OCI-LY1 (cell line): ENCODE measurements around the gene RLN2.
A peak's percentile ranks its signal among the peaks of the same experiment; 100 is the strongest.

Experiments
- H2AFZ ChIP-seq: fragments of 200-600 bp; sonication (generic), shearing (Covaris generic); 2 replicates; pipeline ENCODE4 v1.6.0; 2014; ENCODE audit warnings: antibody characterized with exemption, mild to moderate bottlenecking, low read length
- H3F3A ChIP-seq: fragments of 200-600 bp; sonication (generic), shearing (Covaris generic); 2 replicates; pipeline ENCODE4 v1.6.0; 2014; ENCODE audit warnings: mild to moderate bottlenecking, antibody characterized with exemption, low read length, moderate library complexity; ENCODE audit not compliant: insufficient read depth
- H3K27ac ChIP-seq: fragments of 200-600 bp; sonication (generic); 2 replicates; pipeline ENCODE4 v1.5.1; 2014; ENCODE audit warnings: low read length, mixed run types, mild to moderate bottlenecking, low read depth; ENCODE audit not compliant: poor library complexity, severe bottlenecking
- H3K27me3 ChIP-seq: fragments of 200-600 bp; sonication (generic); 2 replicates; pipeline ENCODE4 v1.6.0; 2014; ENCODE audit warnings: antibody characterized with exemption, mild to moderate bottlenecking, low read length, moderate library complexity; ENCODE audit not compliant: insufficient read depth
- H3K36me3 ChIP-seq: fragments of 200-600 bp; sonication (generic); 2 replicates; pipeline ENCODE4 v1.6.1; 2014; ENCODE audit warnings: mild to moderate bottlenecking, antibody characterized with exemption, low read length, moderate library complexity, mixed read lengths; ENCODE audit not compliant: insufficient read depth
- H3K4me1 ChIP-seq: fragments of 200-600 bp; sonication (generic); 2 replicates; pipeline ENCODE4 v1.5.1; 2014; ENCODE audit warnings: mild to moderate bottlenecking, low read length, moderate library complexity; ENCODE audit not compliant: insufficient read depth, severe bottlenecking
- H3K4me2 ChIP-seq: fragments of 200-600 bp; sonication (generic), shearing (Covaris generic); 2 replicates; pipeline ENCODE4 v1.6.1; 2014; ENCODE audit warnings: low read length
- H3K4me3 ChIP-seq: fragments of 200-600 bp; sonication (generic); 2 replicates; pipeline ENCODE4 v1.5.1; 2014; ENCODE audit warnings: low read length, low read depth, mild to moderate bottlenecking, mixed read lengths; ENCODE audit not compliant: poor library complexity, severe bottlenecking
- H3K79me2 ChIP-seq: fragments of 200-600 bp; shearing (Covaris generic); 2 replicates; pipeline ENCODE4 v1.6.1; 2016; ENCODE audit warnings: mixed run types, low read length, mixed read lengths; ENCODE audit not compliant: insufficient read depth
- H3K9ac ChIP-seq: fragments of 200-600 bp; sonication (generic), shearing (Covaris generic); 2 replicates; pipeline ENCODE4 v1.6.1; 2014; ENCODE audit warnings: mild to moderate bottlenecking, low read length, mixed read lengths
- H3K9me2 ChIP-seq: fragments of 200-600 bp; sonication (generic), shearing (Covaris generic); 2 replicates; pipeline ENCODE4 v1.6.1; 2014; ENCODE audit warnings: low read depth, mild to moderate bottlenecking, low read length, mixed read lengths
- H3K9me3 ChIP-seq: fragments of 200-600 bp; shearing (Covaris generic); 2 replicates; pipeline ENCODE4 v1.6.1; 2014; ENCODE audit warnings: low read length, mixed read lengths
- H4K20me1 ChIP-seq: fragments of 200-600 bp; sonication (generic), shearing (Covaris generic); 2 replicates; pipeline ENCODE4 v1.6.0; 2016; ENCODE audit warnings: mild to moderate bottlenecking, low read length; ENCODE audit not compliant: insufficient read depth
- CTCF ChIP-seq: fragments of 200-600 bp; sonication (generic), shearing (Covaris generic); IDR thresholded peaks from 2 replicates; pipeline ENCODE4 v1.5.1; 2017; ENCODE audit warnings: mild to moderate bottlenecking, antibody characterized with exemption, low read length, moderate library complexity, mixed read lengths
- EZH2 ChIP-seq: fragments of 200-600 bp; sonication (generic), shearing (Covaris generic); IDR thresholded peaks from 2 replicates; pipeline ENCODE4 v1.8.0; 2017; ENCODE audit warnings: borderline replicate concordance, mixed run types, mild to moderate bottlenecking, antibody characterized with exemption, low read length, moderate library complexity, mixed read lengths

Gene RLN2

GRCh38 chr9:5305741-5306140 is 1.2 kb upstream of the RLN2 start:
- Histone ChIP-seq H3K27ac (no peak overlapping the region), H3K9ac (no peak overlapping the region), H3K36me3 (no peaks in the 10 kb centered on the region), H2AFZ (no peak overlapping the region), H3K4me2 (no peak overlapping the region), H4K20me1 (no peaks in the 10 kb centered on the region), H3K9me3 (no peaks in the 10 kb centered on the region), H3K9me2 (no peaks in the 10 kb centered on the region), H3K4me3 (no peak overlapping the region), H3K4me1 (peaks cover 24% of the 10 kb centered on the region), H3K27me3 (no peaks in the 10 kb centered on the region), H3K79me2 (no peaks in the 10 kb centered on the region), H3F3A (no peaks in the 10 kb centered on the region)
- TF ChIP-seq EZH2, result no peak
- no peak for TF ChIP-seq CTCF

- no peaks in the 10 kb centered on the region for H3K9me2 ChIP-seq
- H3K9me3 ChIP-seq, result no peaks in the 10 kb centered on the region
- no peaks in the 10 kb centered on the region for H3K36me3 ChIP-seq
- H3K27ac ChIP-seq, result no peak overlapping the region
- no peak overlapping the region for H3K4me3 ChIP-seq
- no peaks in the 10 kb centered on the region for H3K27me3 ChIP-seq
- H3K4me2 ChIP-seq, result peak overlapping the region; percentile 30; the same call in 1 of the 2 replicates
- H3K79me2 ChIP-seq, result no peaks in the 10 kb centered on the region
- TF ChIP-seq CTCF (no peak), EZH2 (no peak)
- peaks cover 24% of the 10 kb centered on the region for H3K4me1 ChIP-seq
- no peaks in the 10 kb centered on the region for H3F3A ChIP-seq
- H2AFZ ChIP-seq, result no peak overlapping the region
- H4K20me1 ChIP-seq, result no peaks in the 10 kb centered on the region
- no peak overlapping the region for H3K9ac ChIP-seq
Measured at GRCh38 chr9:5301544-5301943, 3.0 kb downstream of the RLN2 start.

GRCh38 chr9:5292141-5292540 is 12.4 kb downstream of the RLN2 start:
- Histone ChIP-seq H3K27me3 (no peaks in the 10 kb centered on the region; the same call in 1 of the 2 replicates), H2AFZ (no peak overlapping the region), H3F3A (no peaks in the 10 kb centered on the region), H3K9ac (no peak overlapping the region), H3K27ac (no peak overlapping the region), H3K4me3 (no peak overlapping the region), H3K36me3 (no peaks in the 10 kb centered on the region), H4K20me1 (no peaks in the 10 kb centered on the region), H3K4me2 (no peak overlapping the region), H3K79me2 (no peaks in the 10 kb centered on the region), H3K4me1 (no peaks in the 10 kb centered on the region), H3K9me3 (0 out of 2 replicates have a peak, but pooled peaks cover 4% of the 10 kb centered on the region), H3K9me2 (no peaks in the 10 kb centered on the region)
- TF ChIP-seq CTCF (no peak), EZH2 (no peak)
